M059J (cell line): ENCODE data around the gene EIF2S3. TPM values are rescaled to one million over a fixed set of nuclear protein-coding genes. Genes with fewer than 3 reads are reported as not detected.
"Not testable (repeated sequence)": the region's sequence is repeated elsewhere in the genome, so short reads cannot be mapped to it uniquely, and the experiment has no call there.

Experiments used
- DNase-seq: peaks from one replicate; pipeline ENCODE4 v3.0.0-alpha.2; 2012; ENCODE audit warnings: low read depth
- total RNA-seq: library from RNA; depleted of rRNA; stranded (reverse); fragments of >200 nt; shearing (Covaris generic); gene quantifications from 2 replicates; pipeline ENCODE4 v1.2.3, GENCODE V29; 2014

Gene EIF2S3
- total RNA-seq, 1 experiment from 2014 or later = 208 TPM

DNA sequence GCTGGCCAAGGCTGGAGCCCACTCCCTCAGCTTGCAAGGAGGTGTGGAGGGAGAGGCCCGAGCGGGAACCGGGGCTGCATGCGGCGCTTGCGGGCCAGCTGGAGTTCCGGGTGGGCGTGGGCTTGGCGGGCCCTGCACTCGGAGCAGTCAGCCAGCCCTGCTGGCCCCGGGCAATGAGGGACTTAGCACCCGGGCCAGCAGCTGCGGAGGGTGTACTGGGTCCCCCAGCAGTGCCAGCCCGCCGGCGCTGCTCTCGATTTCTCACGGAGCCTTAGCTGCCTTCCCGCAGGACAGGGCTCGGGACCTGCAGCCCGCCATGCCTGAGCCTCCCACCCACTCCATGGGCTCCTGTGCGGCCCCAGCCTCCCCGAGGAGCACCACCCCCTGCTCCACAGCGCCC is 5.1 kb upstream of the EIF2S3 start:
- DNase-seq = not testable (repeated sequence)

DNA sequence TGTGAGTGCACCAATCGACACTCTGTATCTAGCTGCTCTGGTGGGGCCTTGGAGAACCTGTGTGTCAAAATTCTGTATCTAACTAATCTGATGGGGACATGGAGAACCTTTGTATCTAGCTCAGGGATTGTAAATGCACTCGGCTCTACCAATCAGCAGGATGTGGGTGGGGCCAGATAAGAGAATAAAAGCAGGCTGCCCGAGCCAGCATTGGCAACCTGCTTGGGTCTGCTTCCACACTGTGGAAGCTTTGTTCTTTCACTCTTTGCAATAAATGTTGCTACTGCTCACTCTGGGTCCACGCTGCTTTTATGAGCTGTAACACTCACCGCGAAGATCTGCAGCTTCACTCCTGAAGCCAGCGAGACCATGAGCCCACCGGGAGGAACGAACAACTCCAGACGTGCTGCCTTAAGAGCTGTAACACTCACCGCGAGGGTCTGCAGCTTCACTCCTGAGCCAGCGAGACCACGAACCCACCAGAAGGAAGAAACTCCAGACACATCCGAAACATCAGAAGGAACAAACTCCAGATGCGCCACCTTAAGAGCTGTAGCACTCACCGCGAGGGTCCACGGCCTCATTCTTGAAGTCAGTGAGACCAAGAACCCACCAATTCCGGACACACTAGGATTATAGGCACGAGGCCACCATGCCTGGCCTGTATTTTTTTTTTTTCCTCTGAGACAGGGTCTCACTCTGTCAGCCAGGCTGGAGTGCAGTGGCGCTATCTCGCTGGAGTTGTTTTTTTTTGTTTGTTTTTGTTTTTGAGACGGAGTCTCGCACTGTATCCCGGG is 4.0 kb upstream of the EIF2S3 start:
- not testable (repeated sequence) for DNase-seq

DNA sequence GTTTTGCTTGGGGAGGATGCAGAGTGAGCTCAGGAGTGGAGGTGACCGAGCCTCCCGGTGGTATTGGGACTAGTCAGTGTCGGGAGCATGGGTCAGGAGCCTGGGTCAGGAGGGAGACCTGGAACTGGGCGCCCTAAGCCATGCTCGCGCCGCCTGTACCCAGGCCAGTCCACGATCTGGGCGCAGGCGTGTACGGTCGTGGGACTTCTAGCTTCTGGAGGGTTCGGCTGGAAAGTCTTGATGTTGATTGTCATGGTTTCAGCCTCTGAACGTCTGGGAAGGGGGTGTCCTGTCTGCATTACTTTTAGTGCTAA is 244 bp downstream of the EIF2S3 start:
- DNase-seq = no peak

DNA sequence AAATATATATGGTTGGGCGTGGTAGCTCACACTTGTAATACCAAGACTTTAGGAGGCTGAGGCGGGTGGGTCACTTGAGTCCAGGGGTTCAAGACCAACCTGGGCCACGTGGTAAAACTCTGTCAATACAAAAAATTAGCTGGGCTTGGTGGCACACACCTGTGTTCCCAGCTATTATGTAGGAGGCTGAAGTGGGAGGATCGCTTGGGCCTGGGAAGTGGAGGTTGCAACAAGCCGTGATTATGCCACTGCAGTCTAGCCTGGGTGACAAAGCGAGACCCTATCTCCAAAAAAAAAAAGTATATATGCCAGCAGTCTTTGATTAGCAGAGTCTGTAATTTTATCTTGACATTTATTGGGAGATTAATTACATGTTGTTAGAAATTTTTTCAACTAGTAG is 8.7 kb downstream of the EIF2S3 start:
- no peak for DNase-seq

DNA sequence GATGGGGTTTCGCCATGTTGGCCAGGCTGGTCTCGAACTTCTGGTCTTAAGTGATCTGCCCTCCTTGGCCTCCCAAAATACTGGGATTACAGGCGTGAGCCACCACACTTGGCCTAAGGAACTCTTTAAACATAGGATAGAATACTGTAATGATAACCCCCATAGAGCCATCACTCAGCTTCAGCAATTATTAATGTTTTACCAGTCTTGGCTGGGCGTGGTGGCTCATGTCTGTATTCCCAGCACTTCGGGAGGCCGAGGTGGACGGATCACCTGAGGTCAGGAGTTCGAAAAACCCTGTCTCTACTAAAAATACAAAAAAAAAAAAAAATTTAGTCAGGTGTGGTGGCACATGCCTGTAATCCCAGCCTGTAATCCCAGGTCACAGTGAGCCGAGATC is 15.1 kb downstream of the EIF2S3 start:
- no peak for DNase-seq

DNA sequence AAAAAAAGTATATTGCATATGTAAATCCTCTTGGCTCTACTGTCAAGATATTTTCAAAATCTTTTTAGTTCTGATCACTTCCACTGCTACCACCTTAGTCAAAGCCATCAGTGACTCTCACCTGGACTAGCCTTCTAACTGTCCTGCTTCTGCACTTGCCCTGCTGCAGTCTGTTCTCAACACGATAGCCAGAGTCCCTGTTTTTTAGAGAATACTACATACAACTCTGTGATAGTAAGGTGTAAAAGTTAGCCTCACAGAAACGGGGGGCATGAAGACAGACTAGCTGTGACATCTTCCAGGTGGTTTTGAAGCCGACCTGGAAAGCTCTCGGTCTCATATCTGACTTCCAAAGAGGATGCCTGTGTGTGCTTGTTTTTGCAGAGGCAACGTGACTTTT is 24.7 kb downstream of the EIF2S3 start:
- no peak for DNase-seq

DNA sequence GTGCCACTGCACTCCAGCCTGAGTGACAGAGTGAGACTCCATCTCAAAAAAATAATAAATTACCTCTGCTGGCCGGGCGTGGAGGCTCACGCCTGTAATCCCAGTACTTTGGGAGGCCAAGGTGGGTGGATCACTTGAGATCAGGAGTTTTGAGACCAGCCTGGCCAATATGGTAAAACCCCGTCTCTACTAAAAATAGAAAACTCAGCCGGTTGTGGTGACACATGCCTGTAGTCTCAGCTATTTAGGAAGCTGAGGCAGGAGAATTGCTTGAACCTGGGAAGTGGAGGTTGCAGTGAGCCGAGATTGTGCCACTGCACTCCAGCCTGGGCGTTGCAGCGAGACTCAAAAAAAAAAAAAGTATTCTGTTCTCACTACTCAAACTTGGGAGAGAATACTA is 25.5 kb downstream of the EIF2S3 start:
- DNase-seq = peak; percentile 18

DNA sequence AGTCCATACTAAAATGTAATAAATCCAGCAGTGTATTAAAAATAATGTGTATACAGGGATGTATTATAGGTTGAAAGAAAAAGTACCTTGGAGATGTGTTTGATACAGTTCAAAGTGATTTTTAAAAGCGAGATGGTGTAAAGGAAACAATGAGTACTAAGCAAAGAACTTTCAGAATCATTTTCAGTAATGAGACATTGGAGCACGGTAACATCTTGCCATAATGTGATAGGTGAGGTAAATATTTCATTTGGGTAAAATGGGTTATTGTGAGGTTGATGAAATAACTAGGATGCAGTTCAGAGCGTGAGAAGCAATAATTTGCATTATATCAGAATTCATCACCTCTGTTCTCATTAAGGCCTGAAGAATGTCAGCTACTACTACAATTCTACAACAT is 25.9 kb downstream of the EIF2S3 start:
- DNase-seq = no peak

DNA sequence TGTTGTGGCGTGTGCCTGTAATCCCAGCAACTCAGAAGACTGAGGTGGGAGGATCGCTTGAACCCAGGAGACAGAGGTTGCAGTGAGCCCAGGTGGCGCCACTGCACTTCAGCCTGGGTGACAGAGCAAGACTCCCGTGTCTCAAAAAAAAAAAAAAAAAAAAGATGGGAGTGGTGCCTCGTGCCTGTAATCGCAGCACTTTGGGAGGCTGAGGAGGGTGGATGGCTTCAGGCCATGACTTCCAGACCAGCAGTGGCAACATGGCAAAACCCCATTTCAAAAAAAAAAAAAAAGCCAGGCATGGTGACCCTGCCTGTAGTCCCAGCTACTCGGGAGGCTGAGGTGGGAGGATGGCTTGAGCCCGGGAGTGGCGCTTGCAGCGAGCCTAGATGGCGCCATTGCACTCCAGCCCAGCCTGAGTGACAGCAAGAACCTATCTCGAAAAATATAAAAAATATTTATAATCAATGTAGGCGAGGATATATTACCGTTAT is 27.0 kb downstream of the EIF2S3 start:
- peak; percentile 86 for DNase-seq

DNA sequence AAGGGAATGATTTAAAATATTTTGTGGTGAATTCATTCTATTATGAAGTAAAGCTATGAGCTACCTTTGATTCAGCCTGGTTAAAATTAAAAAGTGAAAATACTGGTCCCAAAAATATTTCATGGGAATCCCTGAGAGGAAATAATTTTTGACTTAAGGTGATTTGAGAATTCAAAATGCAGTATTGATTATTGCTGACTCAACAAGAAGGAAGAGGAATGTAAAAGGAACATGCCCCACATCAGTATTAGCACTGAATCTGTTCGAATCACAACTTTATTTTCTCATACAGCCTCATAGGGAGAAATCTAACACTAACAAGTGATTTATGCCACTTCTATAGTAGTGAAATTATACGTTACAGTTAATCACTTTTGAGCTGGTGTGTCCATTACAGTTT is 27.7 kb downstream of the EIF2S3 start:
- no peak for DNase-seq

DNA sequence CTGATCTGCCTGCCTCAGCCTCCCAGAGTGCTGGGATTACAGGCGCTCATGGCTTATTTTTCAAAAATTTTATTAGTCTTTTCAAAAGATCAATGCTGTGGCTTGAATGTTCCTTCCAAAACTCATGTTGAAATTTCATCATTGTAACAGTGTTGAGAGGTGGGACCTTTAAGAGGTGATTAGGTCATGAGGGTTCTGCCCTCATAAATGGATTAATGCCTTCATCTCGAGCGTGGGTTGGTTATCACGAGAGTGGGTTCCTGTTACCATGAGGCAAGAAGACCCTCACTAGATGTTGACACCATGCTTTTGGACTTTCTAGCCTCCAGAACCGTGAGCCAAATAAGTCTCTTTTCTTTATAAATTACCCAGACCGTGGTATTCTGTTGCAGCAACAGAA is 30.3 kb downstream of the EIF2S3 start:
- peak; percentile 12 for DNase-seq

DNA sequence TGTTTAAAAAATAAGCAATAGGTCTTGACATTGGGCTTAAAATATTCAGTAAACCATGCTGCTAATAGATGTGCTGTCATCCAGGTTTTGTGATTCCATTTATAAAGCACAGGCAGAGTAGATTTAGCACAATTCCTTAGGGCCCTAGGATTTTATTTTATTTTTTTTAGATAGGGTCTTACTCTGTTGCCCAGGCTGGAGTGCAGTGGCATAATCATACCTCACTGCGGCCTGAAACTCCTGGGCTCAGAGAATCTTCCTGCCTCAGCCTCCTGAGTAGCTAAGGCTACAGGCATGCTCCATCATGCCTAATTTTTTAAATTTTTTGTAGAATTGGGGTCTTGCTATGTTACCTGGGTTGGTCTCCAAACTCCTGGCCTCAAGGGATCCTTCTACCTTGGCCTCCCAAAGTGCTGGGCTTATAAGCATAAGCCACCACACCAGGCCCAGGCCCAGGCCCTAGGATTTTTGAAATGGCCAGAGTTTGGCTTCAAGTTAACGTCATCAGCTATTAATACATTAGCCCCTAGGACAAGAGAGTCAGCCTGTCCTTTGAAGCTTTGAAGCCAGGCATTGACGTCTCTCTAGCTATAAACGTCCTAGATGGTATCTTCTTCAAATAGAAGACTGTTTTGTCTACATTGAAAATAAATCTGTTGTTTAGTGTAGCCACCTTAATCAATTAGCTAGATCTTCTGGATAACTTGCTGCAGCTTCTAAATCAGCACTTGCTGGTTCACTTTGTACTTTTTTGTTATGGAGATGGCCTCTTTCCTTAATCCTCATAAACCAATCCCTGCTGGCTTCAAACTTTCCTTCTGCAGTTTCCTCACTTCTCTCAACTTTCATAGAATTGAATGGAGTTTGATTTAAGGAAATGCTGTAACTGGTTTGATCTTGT is 35.8 kb downstream of the EIF2S3 start:
- no peak for DNase-seq

DNA sequence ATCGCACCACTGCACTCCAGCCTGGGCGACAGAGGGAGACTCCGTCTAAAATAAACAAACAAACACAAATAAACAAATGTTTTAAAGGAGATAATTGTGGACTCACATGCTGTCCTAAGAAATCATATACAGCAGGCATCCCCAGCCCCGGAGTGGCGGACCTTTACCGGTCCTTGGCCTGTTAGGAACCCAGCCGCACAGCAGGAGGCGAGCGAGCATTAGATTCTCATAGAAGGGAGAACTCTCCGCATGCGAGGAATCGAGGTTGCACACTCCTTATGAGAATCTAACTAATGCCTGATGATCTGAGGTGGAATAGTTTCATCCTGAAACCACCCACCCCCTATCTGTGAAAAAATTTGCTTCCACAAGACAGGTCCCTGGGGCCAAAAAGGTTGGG is 39.0 kb downstream of the EIF2S3 start:
- no peak for DNase-seq

DNA sequence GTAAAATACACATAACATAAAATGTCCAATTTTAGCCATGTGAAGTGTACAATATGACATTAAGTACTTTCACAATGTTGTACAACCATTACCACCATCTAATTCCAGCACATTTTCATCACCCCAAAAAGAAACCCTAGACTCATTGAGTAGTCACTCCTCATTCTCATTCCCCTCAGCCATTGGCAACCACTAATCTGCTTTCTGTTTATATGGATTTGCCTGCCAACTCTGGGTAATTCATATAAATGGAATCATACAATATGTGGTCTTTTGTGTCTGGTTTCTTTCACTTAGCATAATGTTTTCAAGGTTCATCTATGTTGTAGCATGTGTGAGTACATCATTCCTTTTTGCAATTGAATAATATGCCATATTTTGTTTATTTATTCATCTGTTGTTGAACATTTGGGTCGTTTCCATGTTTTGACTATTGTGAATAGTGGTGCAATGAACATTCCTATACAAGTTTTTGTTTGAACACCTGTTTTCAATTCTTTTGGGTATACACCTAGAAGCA is 43.0 kb downstream of the EIF2S3 start:
- DNase-seq = peak; percentile 16

DNA sequence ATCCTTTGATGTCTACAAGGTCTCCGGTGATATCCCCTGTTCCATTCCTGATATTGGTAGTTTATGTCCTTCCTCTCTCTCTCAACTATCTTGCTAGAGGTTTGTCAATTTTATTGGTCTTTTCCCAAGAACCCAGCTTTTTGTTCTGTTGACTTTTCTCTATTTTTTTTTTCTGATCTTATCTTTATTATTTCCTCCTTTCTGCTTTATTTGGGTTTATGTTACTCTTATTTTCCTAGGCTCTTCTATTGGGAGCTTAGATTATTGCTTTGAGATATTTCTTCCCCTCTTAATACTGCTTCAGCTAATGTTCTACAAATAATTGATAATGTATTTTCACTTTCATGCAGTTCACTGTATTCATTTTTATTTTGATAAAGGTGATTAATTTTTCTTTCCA is 44.2 kb downstream of the EIF2S3 start:
- DNase-seq = no peak

DNA sequence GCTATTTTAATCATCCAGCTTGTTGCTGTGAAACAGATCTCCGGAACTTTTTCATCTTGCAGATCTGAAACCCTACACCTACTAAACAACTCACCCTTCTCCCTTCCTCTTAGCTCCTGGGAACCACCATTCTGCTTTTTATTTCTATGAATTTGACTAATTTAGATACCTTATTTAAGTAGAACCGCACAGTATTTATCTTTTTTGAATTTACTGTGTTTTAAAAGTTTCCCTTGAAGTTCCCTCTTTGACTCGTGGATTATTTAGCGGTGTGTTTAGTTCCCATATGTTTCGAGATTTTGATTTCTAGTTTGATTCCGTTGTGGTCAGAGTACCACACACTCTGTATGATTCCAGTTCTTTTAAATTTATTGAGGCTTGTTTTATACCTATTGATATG is 44.6 kb downstream of the EIF2S3 start:
- no peak for DNase-seq

DNA sequence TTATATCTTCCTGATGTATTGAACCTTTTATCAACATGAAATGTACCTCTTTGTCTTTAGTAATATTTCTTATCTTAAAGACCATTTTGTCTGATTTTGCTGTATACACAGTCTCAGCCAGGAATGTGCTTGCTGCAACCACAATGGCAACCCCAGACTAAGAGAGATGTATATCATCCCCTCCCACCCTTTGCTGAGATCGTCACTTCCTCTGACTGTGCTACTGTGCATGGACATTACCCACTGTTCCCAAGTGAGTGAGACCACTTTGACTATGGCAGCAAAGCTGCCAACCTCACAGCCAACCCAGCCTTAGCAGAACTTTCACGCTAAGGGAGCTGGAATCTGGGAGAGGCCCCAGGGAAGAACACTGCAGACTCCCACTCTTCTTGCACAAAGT is 46.0 kb downstream of the EIF2S3 start:
- peak; percentile 20 for DNase-seq

DNA sequence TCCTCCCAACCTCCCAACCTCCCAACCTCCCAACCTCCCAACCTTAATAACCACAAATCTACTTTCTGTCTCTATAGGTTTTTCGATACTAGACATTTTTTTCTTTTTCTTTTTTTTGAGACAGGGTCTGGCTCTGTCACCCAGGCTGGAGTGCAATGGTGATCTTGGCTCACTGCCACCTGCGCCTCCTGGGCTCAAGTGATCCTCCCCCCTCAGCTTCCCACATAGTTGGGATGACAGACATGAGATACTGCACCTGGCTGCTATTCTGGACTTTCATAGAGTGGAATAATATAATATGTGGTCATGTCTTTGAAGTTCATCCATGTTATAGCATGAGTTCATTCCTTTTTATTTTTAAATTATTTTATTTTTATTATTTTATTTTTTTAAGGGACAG is 55.3 kb downstream of the EIF2S3 start:
- no peak for DNase-seq

DNA sequence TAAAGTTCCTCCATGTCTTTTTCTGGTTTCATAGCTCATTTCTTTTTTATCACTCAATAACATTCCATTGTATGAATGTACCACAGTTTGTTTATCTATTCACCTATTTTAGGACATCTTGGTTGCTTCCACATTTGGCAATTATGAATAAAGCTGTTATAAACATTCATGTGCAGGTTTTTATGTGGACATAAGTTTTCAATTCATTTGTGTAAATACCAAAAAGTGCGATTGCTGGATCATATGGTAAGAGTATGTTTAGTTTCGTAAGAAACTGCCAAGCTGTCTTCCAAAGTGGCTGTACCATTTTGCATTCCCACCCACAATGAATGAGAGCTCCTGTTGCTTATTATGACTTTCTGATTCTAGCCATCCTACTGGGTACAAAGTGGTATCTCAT is 58.4 kb downstream of the EIF2S3 start:
- DNase-seq = peak; percentile 16

DNA sequence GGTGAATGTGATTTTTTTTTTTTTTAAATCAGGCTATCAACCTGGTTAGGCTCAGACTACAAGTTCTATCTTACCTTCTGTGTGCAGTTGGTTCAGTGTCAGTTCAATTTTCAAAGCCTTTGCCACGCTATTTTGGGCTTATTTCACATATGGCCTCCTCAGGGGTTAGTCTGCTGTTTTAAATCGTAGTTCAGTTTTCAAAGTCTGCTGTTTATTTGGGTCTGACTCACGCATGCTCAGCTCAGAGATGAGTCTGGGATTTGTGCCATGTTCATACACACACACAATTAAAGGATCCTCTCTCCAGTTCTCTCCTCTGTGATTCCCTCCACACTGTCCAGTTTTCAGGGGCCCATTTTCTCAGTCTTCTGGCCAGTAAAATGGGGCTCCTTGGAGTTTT is 62.5 kb downstream of the EIF2S3 start:
- peak; percentile 72 for DNase-seq

DNA sequence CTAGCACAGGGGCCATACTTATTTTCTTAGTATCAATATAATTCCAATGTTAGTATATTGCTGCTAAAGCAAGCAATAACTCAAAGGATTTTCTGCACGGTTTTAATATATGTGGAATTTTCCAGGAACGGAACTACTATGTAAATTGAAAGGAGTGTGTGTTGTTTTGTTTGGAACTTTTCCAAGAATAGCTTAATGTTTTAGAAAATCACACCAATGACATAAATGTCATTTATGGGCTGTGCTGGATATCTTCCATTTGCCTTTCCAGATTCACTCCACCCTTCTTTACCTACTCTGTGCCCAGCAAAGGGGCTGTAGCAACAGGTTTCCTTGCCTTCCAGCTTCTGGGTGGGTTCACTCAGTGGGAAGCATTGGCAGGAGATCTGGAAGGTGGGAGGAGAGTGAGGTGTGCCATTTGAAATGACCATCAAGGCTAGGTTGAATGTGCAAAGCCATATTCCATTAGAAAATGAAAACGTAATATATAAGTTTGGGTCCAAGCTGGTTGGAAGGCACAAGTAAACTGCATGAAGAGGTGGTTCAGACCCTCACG is 69.6 kb downstream of the EIF2S3 start:
- DNase-seq = no peak

DNA sequence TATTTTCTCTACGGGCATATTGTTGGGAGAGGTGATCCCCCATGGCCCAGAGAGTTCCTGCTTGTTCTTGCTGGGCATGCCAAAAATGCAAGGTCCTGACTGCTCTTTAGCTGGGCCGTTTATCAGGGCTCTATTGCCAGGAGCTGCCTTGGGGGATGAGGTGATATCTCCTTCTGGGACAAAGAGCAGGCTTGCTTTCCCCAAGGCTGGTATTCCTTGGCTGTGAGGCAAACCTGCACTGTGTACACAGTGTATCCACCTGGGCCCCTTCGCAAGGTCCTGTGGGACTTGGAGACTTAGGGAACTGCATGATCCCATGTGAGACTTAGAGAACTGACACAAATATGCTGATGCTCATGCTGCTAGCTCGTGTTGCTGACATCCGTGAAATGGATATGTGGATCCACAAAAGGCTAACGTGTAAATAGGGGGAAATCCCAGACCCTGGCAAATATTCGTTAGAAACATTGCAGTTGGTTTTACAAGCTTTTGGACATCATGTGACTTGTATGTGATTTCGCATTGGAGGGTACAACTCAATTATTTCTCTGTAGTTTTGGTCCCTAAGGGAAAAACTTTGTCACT is 70.4 kb downstream of the EIF2S3 start:
- no peak for DNase-seq
